GM12874 (cell line): ENCODE data around the gene SSUH2.

Experiments
- TF ChIP-seq, protein P1 (sequence below): IDR thresholded peaks from 2 replicates; pipeline ENCODE4 v1.5.1; 2011; ENCODE audit warnings: low read depth, mild to moderate bottlenecking, control low read depth, low read length, moderate library complexity; ENCODE audit not compliant: insufficient read depth

SSUH2 gene

DNA sequence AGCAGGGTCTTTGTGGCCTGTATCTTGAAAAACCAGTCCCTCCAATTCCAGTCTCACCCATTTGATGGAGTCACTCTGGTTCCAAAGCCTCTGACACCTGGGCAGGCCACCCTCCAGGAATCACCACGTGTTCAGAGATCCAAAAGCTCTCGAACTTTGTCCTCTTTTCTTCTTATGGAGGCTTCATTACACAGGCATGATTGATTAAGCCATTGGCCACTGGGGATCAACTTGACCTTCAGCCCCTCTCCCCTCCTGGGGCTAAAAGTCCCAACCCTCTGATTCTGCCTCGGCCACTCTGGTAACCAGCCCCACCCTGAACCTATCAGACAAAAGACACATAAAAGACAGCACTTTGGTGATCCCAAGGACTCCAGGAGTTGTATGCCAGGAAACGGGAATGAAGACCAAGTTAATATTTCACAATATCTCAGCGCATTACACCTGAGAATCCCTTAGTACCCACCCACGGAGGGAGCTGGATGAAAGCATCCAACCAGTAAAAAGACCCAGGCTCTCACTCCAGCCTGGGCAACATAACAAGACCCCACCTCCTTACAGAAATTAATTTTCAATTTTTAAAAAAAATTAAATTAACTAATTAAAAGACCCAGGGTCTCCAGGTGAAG lies 23.0 kb upstream of the SSUH2 start:
- TF ChIP-seq, protein P1, sequence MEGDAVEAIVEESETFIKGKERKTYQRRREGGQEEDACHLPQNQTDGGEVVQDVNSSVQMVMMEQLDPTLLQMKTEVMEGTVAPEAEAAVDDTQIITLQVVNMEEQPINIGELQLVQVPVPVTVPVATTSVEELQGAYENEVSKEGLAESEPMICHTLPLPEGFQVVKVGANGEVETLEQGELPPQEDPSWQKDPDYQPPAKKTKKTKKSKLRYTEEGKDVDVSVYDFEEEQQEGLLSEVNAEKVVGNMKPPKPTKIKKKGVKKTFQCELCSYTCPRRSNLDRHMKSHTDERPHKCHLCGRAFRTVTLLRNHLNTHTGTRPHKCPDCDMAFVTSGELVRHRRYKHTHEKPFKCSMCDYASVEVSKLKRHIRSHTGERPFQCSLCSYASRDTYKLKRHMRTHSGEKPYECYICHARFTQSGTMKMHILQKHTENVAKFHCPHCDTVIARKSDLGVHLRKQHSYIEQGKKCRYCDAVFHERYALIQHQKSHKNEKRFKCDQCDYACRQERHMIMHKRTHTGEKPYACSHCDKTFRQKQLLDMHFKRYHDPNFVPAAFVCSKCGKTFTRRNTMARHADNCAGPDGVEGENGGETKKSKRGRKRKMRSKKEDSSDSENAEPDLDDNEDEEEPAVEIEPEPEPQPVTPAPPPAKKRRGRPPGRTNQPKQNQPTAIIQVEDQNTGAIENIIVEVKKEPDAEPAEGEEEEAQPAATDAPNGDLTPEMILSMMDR: no peak

DNA sequence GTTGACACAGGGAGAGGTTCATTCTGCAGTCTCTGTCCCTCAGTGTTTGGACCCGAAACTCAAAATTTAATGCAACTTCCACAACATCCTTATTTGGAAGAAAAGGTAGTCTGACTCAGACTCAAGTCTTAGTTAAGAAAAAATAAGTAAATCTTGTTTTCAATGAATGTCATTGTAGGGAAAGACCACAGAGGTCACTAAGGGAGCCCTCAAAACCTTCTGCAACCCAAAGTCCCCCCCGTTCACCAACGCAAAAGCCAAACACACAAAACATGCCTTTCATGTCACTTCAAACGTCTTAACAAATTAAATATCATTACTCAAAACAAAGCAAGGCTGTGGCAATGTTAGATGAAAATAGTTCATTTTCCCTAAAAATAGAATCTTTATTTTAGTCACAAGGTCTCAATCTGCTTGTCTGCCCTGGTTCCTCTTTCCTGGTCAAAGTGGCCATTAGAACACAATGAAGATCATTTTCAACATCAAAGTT lies 20.9 kb upstream of the SSUH2 start:
- TF ChIP-seq, protein P1: no peak

DNA sequence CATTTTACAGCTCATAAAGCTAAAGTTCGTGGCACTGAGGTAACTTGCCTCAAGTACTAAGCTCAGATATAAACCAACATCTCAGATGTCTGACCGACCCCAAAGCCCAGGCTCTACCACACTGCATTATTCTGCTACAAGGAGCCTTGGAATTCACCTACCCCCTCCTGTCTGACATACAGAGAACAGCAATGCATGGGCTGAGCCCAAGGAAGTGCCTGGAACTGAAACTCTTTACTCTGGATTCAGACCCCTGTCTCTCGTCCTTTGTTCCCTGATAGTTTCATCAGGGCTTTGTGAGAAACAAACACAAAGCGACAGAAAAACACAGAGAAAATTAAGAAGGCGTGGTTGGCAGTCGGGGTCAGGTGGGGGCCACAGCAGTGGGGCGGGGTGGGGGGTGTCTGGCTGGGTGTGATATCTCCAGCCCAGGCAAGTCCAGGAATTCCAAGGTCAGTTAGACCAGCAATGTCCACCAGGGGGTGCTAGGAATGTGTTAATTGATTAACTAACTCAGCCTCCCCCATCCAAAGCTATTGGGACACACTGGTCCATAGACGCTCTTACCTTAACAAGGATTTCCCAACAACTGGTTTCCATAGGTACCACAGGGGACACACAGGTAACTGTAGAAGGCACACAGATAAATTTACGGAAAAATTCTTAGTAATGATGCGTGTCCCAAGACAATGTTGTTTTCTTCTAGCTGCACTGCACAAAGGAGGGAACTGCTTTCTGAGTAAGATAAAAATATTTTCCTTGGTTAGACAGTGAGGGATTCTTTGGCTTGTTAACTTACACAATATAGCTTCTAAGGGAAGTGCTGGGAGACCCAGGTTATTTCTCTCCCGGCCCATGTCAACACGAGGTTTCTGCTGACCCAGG lies 18.8 kb upstream of the SSUH2 start:
- TF ChIP-seq, protein P1: peak; percentile 65; the same call in 1 of the 2 replicates

DNA sequence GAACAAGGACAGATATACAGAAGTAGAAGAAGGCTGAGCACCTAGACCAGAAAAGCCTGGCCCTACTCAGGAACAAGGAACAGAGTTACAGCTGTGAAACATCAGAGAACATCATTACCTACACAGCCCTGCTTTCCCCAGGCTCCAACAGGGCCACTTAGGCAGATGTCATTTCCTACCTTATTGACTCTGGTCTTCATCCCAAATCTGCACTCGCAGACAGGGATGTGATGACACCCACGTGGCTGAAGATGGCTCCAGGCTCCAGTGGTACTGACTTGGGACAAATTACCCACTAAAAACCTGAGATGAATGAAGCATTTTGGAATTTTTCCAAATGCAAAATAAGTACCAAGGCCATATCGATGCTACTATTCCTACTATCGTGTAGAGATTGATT lies 18.0 kb upstream of the SSUH2 start:
- TF ChIP-seq, protein P1: no peak

DNA sequence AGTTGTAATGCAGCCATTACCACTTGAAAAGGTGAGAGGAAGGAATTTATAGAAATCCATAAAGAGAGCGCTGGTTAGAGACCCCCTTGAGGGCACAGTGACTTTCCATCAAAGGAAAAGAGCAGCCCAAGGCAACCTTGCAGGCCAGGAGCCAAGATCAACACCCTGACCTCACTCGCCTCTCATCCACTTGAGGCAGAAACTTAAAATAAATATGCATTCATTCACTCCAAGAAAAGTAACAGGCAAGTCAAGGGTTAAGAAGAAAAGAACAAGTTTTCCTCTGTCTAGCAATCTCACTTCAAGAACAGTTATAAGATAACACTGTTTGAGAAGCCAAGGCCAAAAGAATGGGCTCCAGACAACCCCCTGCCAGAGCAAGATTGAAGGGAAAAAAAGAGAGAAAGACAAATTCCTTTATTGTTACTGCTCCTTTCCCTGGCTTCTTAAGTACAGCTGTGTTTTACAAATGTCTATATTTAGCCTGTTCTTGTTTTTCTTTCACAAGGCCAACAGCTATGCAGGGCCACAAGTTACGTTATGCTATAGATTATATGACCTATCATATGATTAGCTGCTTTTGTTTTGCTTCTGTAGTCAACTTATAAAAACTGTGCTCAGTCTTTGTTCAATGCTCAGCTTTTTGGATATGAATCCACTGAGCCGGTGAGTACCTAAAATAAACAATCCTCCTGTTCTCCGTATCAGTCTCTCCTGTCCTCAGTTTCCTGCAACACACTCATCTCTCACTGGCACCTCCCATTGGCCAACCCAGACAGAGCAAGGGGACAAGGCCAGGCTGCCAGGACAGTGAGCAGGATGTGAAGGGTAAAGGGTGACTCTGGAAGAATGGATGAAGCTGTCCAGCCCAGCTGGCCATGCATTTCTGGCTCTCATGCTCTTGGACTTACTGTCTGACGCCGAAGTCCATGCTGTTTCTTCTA lies 15.8 kb upstream of the SSUH2 start:
- TF ChIP-seq, protein P1: no peak

DNA sequence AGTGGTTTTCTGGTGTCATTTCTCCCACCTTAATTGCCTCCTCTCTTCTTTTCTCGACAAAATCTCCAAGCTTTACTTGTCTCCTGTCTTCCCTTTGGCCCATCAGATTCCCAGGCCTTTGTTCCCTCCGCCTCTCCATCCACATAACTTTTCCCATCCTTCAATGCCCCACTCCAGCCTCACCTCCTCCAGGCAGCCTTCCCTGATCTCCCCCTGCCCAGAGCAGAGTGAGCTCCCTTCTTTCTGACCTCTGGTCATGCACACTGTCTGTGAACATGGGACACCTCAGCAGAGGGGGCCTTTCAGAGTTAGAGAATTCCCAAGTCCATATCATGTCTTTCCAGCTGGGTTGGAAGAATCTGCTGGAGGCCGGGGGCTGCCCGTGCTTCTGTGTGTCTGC lies 14.6 kb upstream of the SSUH2 start:
- TF ChIP-seq, protein P1: no peak
